BE2C (cell line): ENCODE results near the gene ACSF2.

Experiments used
- DNase-seq: peaks from one replicate; pipeline ENCODE4 v3.0.0-alpha.2; 2020
- H3K27me3 ChIP-seq: fragments of 250-450 bp; sonication (Bioruptor Pico); 2 replicates; pipeline ENCODE4 v1.5.1; 2020; ENCODE audit warnings: mild to moderate bottlenecking
- H3K36me3 ChIP-seq: fragments of 250-450 bp; sonication (Bioruptor Pico); 2 replicates; pipeline ENCODE4 v1.5.1; 2020; ENCODE audit warnings: mild to moderate bottlenecking
- H3K4me1 ChIP-seq: fragments of 250-450 bp; sonication (Bioruptor Pico); 2 replicates; pipeline ENCODE4 v1.5.1; 2020
- H3K4me3 ChIP-seq: 2 replicates; pipeline ENCODE4 v1.5.1; 2011; ENCODE audit warnings: low read depth, low read length
- H3K9me3 ChIP-seq: fragments of 250-450 bp; sonication (Bioruptor Pico); 2 replicates; pipeline ENCODE4 v1.5.1; 2020
- TF ChIP-seq, protein P1 (sequence below): IDR thresholded peaks from 2 replicates; pipeline ENCODE4 v1.5.1; 2012; ENCODE audit warnings: mild to moderate bottlenecking, low read depth, low read length

Gene ACSF2

DNA sequence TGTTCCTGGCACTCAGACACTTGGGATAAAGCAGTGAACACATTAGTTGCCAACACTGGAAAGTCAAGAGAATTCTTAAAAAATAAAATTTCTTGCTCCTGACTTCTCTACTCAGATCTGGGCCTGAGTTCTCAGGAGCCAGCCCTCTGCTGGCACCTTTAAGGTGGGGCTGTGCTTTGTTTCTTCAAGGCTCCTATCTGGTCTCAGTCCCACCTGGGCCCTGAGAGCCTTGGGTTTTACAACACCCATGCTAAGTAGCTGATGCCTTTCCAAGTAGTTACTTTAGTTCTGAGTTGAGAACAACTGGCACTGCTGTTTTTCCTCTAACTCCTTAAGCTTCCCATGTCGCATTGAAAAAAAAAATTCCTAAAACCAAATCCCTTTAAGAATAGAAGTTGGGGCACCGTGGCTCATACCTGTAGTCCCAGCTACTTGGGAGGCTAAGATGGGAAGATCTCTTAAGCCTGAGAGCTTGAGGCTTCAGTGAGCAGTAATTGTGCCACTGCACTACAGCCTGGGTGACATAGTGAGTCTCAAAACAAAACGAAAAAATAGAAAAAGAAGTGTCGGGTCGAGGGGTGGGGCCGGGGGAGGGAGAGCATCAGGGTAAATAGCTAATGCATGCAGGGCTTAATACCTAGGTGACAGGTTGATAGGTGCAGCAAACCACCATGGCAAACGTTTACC, 26.1 kb downstream of the ACSF2 start:
- Histone ChIP-seq H3K9me3 (no peaks in the 10 kb centered on the region), H3K27me3 (no peaks in the 10 kb centered on the region), H3K4me1 (no peaks in the 10 kb centered on the region), H3K36me3 (no peaks in the 10 kb centered on the region), H3K4me3 (no peak overlapping the region)
- TF ChIP-seq, protein P1, sequence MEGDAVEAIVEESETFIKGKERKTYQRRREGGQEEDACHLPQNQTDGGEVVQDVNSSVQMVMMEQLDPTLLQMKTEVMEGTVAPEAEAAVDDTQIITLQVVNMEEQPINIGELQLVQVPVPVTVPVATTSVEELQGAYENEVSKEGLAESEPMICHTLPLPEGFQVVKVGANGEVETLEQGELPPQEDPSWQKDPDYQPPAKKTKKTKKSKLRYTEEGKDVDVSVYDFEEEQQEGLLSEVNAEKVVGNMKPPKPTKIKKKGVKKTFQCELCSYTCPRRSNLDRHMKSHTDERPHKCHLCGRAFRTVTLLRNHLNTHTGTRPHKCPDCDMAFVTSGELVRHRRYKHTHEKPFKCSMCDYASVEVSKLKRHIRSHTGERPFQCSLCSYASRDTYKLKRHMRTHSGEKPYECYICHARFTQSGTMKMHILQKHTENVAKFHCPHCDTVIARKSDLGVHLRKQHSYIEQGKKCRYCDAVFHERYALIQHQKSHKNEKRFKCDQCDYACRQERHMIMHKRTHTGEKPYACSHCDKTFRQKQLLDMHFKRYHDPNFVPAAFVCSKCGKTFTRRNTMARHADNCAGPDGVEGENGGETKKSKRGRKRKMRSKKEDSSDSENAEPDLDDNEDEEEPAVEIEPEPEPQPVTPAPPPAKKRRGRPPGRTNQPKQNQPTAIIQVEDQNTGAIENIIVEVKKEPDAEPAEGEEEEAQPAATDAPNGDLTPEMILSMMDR: no peak
- DNase-seq: no peak

DNA sequence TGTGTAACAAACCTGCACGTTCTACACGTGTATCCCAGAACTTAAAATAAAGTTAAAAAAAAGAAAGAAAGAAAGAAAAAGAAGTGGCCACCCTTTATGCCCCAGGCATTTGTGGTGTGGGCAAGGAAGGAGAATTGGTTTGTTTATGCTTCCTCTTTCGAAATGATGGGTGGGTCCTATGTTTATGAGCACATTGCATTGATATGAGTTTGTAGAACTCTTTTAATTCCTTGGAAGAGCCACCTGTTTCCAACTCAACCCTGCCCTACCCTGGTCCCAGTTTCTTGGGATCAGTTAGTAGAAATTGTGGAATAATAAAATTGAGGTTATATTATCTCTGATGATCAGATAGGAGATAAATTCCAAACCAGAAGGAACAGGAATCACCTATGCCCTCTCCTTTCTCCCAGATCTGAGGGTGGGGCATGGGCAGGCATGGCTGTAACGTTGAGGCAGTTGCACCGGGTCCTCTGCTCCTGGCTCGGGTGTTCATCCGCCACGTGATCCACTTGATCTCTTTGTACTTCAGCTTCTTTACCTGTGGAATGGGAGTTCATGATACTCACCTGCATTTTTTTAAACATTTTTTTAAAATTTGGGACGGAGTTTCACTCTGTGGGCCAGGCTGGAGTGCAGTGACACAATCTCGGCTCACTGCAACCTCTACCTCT, 26.7 kb downstream of the ACSF2 start:
- Histone ChIP-seq H3K4me1 (no peaks in the 10 kb centered on the region), H3K36me3 (no peaks in the 10 kb centered on the region), H3K9me3 (no peaks in the 10 kb centered on the region), H3K27me3 (no peaks in the 10 kb centered on the region), H3K4me3 (no peak overlapping the region)
- no peak for DNase-seq
- TF ChIP-seq, protein P1: no peak

DNA sequence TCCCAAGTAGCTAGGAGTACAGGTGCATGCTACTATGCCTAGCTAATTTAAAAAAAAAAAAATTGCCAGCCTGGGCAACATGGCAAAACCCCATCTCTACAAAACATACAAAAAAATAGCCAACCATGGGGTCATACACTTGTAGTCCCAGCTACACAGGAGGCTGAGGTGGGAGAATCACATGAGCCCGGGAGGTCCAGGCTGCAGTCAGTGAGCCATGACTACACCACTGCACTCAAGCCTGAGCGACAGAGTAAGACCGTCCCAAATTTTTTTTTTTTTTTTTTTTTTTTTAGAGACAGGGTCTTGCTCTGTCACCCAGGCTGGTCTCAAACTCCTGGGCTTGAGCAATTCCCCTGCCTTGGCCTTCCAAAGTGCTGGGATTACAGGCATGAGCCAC, 27.9 kb downstream of the ACSF2 start:
- Histone ChIP-seq H3K9me3 (no peaks in the 10 kb centered on the region), H3K36me3 (no peaks in the 10 kb centered on the region), H3K4me3 (no peak overlapping the region), H3K4me1 (no peaks in the 10 kb centered on the region), H3K27me3 (no peaks in the 10 kb centered on the region)
- DNase-seq: no peak
- TF ChIP-seq, protein P1: no peak

DNA sequence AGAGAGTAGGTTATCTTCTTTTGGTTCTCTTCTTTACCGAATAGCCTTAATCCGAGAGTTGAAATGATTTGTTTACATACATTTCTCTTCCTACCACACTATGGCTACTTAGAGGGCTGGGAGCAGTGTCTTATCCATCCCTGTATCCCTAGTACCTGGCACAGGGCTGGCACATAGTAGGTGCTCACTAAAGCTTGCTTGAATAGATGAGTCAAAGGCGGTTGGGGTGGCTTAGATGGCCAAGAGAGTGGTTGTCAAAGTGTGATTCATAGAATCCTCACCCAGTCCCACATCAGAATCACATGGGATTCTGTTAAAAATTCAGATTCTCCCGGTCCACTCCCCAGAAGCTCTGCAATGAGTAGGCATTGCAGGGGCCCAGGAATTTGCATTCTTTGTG, 31.6 kb downstream of the ACSF2 start:
- no peak for DNase-seq
- H3K27me3 ChIP-seq: no peaks in the 10 kb centered on the region
- H3K4me1 ChIP-seq: no peaks in the 10 kb centered on the region; the same call in 1 of the 2 replicates
- TF ChIP-seq, protein P1: no peak
- H3K9me3 ChIP-seq: no peaks in the 10 kb centered on the region
- no peak overlapping the region for H3K4me3 ChIP-seq
- H3K36me3 ChIP-seq: no peaks in the 10 kb centered on the region

DNA sequence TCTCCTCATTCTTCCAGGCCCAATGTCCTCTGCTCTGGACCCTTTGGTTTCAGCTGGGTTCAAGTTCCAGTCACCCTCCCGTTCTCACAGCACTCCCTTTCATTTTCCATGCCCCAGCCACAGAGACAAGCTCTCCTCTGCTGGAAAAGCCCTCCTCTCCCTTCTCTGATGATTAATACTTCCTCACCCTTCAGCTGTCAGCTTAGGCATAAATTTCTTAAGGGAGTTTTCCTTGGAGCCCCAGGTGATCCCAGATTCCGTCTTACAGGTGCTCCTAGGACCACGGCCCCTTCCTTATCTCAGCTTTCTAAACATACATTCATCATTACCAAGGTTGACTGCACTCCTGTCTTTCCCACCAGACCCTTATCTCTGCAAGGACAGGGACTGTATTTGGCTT, 32.3 kb downstream of the ACSF2 start:
- Histone ChIP-seq H3K27me3 (no peaks in the 10 kb centered on the region), H3K36me3 (no peaks in the 10 kb centered on the region), H3K9me3 (no peaks in the 10 kb centered on the region), H3K4me1 (no peaks in the 10 kb centered on the region; the same call in 1 of the 2 replicates), H3K4me3 (no peak overlapping the region)
- DNase-seq: no peak
- TF ChIP-seq, protein P1: no peak
